Ovary (tissue), 9 donors: Measurements from ENCODE around the gene MON1A. TPM values are rescaled to one million over a fixed set of nuclear protein-coding genes. Genes with fewer than 3 reads are reported as not detected.

ENCODE experiments used
- DNase-seq, 5 donors: peaks; one replicate each; pipeline ENCODE4 v3.0.0-alpha.2; 2019 to 2020
- H3K27ac ChIP-seq, 2 donors: fragments of 200-600 bp; one replicate each; pipeline versions ENCODE4 v1.5.1 to v1.8.0; 2019 to 2022
- H3K27me3 ChIP-seq: fragments of 200-600 bp; one replicate; pipeline ENCODE4 v1.8.0; 2022
- H3K36me3 ChIP-seq: fragments of 200-600 bp; sonication (generic); one replicate; pipeline ENCODE4 v1.5.1; 2019
- H3K4me1 ChIP-seq: one replicate; pipeline ENCODE4 v1.8.1; 2013; ENCODE audit warnings: mild to moderate bottlenecking, moderate library complexity; ENCODE audit not compliant: insufficient read depth
- H3K4me3 ChIP-seq: fragments of 200-600 bp; sonication (generic); one replicate; pipeline ENCODE4 v1.5.1; 2017
- H3K9me3 ChIP-seq, 2 donors: fragments of 200-600 bp in 1 of 2; sonication (generic) in 1 of 2; one replicate each; pipeline versions ENCODE4 v1.5.1 to v1.8.1; 2013 to 2019; ENCODE audit warnings: mild to moderate bottlenecking in 1 of 2, moderate library complexity in 1 of 2
- EP300 ChIP-seq: sonication (generic); formaldehyde crosslinking; IDR thresholded peaks from one replicate; pipeline ENCODE4 v1.6.1; 2017; ENCODE audit warnings: antibody characterized with exemption
- POLR2A ChIP-seq: fragments of 450-650 bp; IDR thresholded peaks from one replicate; pipeline ENCODE4 v1.6.1; 2017; ENCODE audit warnings: antibody characterized with exemption, mild to moderate bottlenecking, moderate library complexity
- WGBS, 3 donors: extraction: QIAGEN DNeasy Blood & Tissue Kit in 1 of 3; methylation state at CpG; one replicate each; pipeline versions ENCODE4 v1.1.5 to v1.1.7; 2013 to 2017; 5-methylcytosine and 5-hydroxymethylcytosine counted together
- intact Hi-C, 4 donors: fragments of 100-400 bp; cut with DNase I; formaldehyde crosslinking; loops; one replicate each; pipeline versions ENCODE4 v1.11.0 to v1.15.1; 2022 to 2023
- polyA plus RNA-seq, 2 donors: library from polyadenylated mRNA; stranded (reverse); fragments of 200-250 nt in 1 of 2; fragments of 350-450 nt in 1 of 2; fragmentation: Illumina TruSeq in 1 of 2; extraction: RNeasy Lipid Tissue Mini Kit (QIAGEN cat#74804) in 1 of 2; gene quantifications; one replicate each; pipeline ENCODE4 v1.2.3, GENCODE V29; 2013 to 2014
- total RNA-seq, 7 donors: library from RNA; depleted of rRNA in 2 of 7; stranded (reverse); fragments of >200 nt in 2 of 7; fragmentation: NEBNext Ultra II Directional in 3 of 7; extraction: Animal tissue kit (Norgen Biotek cat#: 25700) in 3 of 7; gene quantifications; one replicate each; pipeline versions ENCODE4 v1.1.0 to v1.2.4, GENCODE V29; 2016 to 2023
- TF ChIP-seq, protein P1 (sequence below), 3 donors: fragments of 450-650 bp in 2 of 3; fragments of 200-600 bp in 1 of 3; IDR thresholded peaks; one replicate each; pipeline versions ENCODE4 v1.5.1 to v1.8.0; 2016 to 2022; ENCODE audit warnings: antibody characterized with exemption in 3 of 3, mild to moderate bottlenecking in 1 of 3
- donor health status: DM: no; HTN: no; CAD: no; lungs with moderate emphysema.
- donor health status: DM: no; HTN: no; CAD: no.
- donor health status: Bipolar disorder and iron deficiency.
- donor health status: DM: yes; HTN: yes; CAD: no.
- donor health status: DM: no; HTN: no; CAD: no.
- donor health status: DM: yes; HTN: yes; CAD: no.

MON1A gene
- total and polyA plus RNA-seq, 9 donors, result 2.8 to 13.2 (median 7.1) TPM

DNA sequence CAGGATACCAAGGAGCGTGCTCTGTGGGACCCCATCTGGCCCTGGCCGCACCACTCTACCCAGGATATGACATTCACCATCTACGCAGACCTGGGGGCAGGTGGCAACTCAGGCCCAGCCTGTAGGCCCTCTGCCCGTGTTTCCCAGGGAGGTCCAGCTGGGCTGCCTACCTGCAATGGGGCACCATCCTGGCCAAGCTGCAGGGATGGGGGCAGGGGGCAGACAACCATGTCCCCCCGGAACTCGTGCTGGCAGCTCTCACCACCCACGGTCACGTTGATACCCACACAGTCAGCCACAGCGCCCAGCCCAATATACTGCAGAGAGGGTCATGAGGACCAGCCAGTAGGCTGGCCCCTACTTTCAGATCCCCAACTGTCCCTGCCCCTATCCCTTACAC, 33.8 kb downstream of the MON1A start:
- Histone ChIP-seq H3K4me3 (no peak overlapping the region), H3K27me3 (no peaks in the 10 kb centered on the region), H3K9me3 (no peaks in the 10 kb centered on the region), H3K36me3 (no peaks in the 10 kb centered on the region), H3K4me1 (no peaks in the 10 kb centered on the region), H3K27ac (no peak overlapping the region)
- intact Hi-C loops, result no loop called here
- TF ChIP-seq, protein P1, sequence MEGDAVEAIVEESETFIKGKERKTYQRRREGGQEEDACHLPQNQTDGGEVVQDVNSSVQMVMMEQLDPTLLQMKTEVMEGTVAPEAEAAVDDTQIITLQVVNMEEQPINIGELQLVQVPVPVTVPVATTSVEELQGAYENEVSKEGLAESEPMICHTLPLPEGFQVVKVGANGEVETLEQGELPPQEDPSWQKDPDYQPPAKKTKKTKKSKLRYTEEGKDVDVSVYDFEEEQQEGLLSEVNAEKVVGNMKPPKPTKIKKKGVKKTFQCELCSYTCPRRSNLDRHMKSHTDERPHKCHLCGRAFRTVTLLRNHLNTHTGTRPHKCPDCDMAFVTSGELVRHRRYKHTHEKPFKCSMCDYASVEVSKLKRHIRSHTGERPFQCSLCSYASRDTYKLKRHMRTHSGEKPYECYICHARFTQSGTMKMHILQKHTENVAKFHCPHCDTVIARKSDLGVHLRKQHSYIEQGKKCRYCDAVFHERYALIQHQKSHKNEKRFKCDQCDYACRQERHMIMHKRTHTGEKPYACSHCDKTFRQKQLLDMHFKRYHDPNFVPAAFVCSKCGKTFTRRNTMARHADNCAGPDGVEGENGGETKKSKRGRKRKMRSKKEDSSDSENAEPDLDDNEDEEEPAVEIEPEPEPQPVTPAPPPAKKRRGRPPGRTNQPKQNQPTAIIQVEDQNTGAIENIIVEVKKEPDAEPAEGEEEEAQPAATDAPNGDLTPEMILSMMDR (IDR thresholded peaks at IDR 0.05), result no peak
- TF ChIP-seq POLR2A (no peak), EP300 (no peak)
- no peak for DNase-seq
- 95 to 97% (median 96%) methylated on average over 9 of the region's 9 CpGs for WGBS, 3 donors

DNA sequence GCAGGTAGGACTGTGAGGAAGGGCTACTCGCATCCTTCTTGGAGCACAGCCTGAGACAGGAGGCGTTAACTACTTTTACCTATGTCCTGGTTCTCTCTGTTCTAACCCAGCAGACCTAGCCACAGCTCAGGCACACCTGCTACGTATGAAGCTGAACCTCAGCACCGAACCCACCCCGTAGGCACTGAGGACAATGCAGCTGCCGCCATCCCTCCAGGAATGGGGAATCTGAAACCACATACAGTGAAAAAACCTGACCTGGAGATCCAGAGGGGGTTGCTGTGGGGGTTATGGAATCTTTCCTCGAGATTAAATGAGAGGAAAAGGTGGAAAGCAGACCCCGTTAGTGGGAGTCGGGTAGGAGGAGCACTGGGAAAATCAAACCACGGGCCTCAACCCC, 40.3 kb downstream of the MON1A start:
- Histone ChIP-seq H3K4me1 (no peaks in the 10 kb centered on the region), H3K9me3 (no peaks in the 10 kb centered on the region), H3K4me3 (no peak overlapping the region), H3K27me3 (no peaks in the 10 kb centered on the region), H3K36me3 (no peaks in the 10 kb centered on the region), H3K27ac (no peak overlapping the region)
- TF ChIP-seq EP300, result no peak
- TF ChIP-seq, protein P1 (IDR thresholded peaks at IDR 0.05), result no peak
- no peak for TF ChIP-seq POLR2A
- no peak for DNase-seq
- 69 to 70% (median 70%) methylated on average over 10 of the region's 10 CpGs for WGBS, 3 donors
- intact Hi-C loops, result no loop called here

DNA sequence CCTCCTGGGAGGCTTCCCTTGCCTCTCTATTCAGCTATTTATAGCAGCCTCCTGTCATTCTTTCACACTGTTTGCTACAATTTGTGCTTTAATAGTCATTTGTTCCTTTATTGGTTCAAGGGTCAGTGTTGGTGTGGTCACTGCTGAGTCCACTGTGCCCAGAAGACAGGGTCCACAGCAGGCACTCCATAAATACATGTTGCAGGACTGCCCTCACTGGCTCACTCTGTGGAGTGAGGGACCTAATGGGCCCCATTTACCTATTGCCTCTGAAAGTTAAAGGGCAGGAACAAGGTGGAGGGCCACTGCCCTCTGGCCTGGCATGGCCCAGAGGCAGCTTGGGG, 42.7 kb downstream of the MON1A start:
- no peaks in the 10 kb centered on the region for H3K27me3 ChIP-seq
- DNase-seq, result no peak
- intact Hi-C loops, result no loop called here
- TF ChIP-seq, protein P1 (IDR thresholded peaks at IDR 0.05), result no peak
- TF ChIP-seq POLR2A (no peak), EP300 (no peak)
- no peak overlapping the region for H3K27ac ChIP-seq
- no peaks in the 10 kb centered on the region for H3K36me3 ChIP-seq
- no peaks in the 10 kb centered on the region for H3K4me1 ChIP-seq
- no peak overlapping the region for H3K4me3 ChIP-seq
- H3K9me3 ChIP-seq, result no peaks in the 10 kb centered on the region

GRCh38 chr3:49883998-49884397, 45.6 kb downstream of the MON1A start:
- Histone ChIP-seq H3K27ac (no peak overlapping the region), H3K4me1 (no peaks in the 10 kb centered on the region), H3K36me3 (no peaks in the 10 kb centered on the region), H3K9me3 (no peaks in the 10 kb centered on the region), H3K4me3 (no peak overlapping the region), H3K27me3 (no peaks in the 10 kb centered on the region)
- no peak for DNase-seq
- TF ChIP-seq, protein P1 (IDR thresholded peaks at IDR 0.05), result no peak
- no peak for TF ChIP-seq EP300
- TF ChIP-seq POLR2A, result no peak
- intact Hi-C loops, result no loop called here
- 82 to 97% (median 92%) methylated on average over 4 of the region's 4 CpGs for WGBS, 3 donors

GRCh38 chr3:49882166-49882565, 47.4 kb downstream of the MON1A start:
- H3K4me1 ChIP-seq, result no peaks in the 10 kb centered on the region
- no peaks in the 10 kb centered on the region for H3K36me3 ChIP-seq
- H3K4me3 ChIP-seq, result no peak overlapping the region
- no peak for TF ChIP-seq EP300
- TF ChIP-seq, protein P1 (IDR thresholded peaks at IDR 0.05), result no peak
- no peak for TF ChIP-seq POLR2A
- no peaks in the 10 kb centered on the region for H3K9me3 ChIP-seq
- DNase-seq, result peak; percentile 38 to 66 (median 43)
- no peaks in the 10 kb centered on the region for H3K27me3 ChIP-seq
- WGBS, 3 donors, result 8 to 25% (median 11%) methylated on average over 6 of the region's 6 CpGs
- intact Hi-C loops, result no loop called here
- no peak overlapping the region for H3K27ac ChIP-seq
